Prostate gland (tissue), 2 donors: ENCODE measurements around the gene RRP36.

Source experiments
- CTCF ChIP-seq, 4 experiments: fragments of 200-600 bp in 2 of 4; fragments of 450-650 bp in 2 of 4; sonication (generic) in 2 of 4; IDR thresholded peaks; 1 replicate in 3 of 4; 2 replicates in 1 of 4; pipeline ENCODE4 v1.5.1; 2016 to 2019; ENCODE audit warnings: antibody characterized with exemption in 4 of 4, mild to moderate bottlenecking in 2 of 4, moderate library complexity in 2 of 4
- POLR2A ChIP-seq: fragments of 450-650 bp; IDR thresholded peaks from one replicate; pipeline ENCODE4 v1.6.1; 2016; ENCODE audit warnings: antibody characterized with exemption, mild to moderate bottlenecking
- POLR2AphosphoS5 ChIP-seq: sonication (generic); formaldehyde crosslinking; IDR thresholded peaks from one replicate; pipeline ENCODE4 v1.6.1; 2017; ENCODE audit warnings: antibody characterized with exemption

GRCh38 chr6:43019152-43019551, 2.3 kb upstream of the RRP36 start:
- TF ChIP-seq POLR2AphosphoS5 (no peak), CTCF (IDR thresholded peaks at IDR 0.05) (no peak), POLR2A (no peak)
